DND-41 (cell line): ENCODE results near the gene ZMIZ1.

Source experiments
- ATAC-seq: fragments of 200-7000 bp; cut with Tn5 transposase; 3 replicates; pipeline ENCODE4 v1.9.1; 2021; ENCODE audit warnings: low read depth; ENCODE audit not compliant: insufficient read depth
- DNase-seq: peaks from one replicate; pipeline ENCODE4 v3.0.0-alpha.2; 2020
- H2AFZ ChIP-seq: 2 replicates; pipeline ENCODE4 v1.6.0; 2012; ENCODE audit warnings: low read depth, low read length
- H3K27ac ChIP-seq: 2 replicates; pipeline ENCODE4 v1.5.1; 2012; ENCODE audit warnings: low read length, inconsistent platforms
- H3K27me3 ChIP-seq: fragments of 200-600 bp; sonication (generic); 2 replicates; pipeline ENCODE4 v1.6.0; 2012; ENCODE audit warnings: low read length, mild to moderate bottlenecking, inconsistent platforms; ENCODE audit not compliant: insufficient read depth, poor library complexity
- H3K36me3 ChIP-seq: 2 replicates; pipeline ENCODE4 v1.5.1; 2012; ENCODE audit warnings: low read length, inconsistent platforms; ENCODE audit not compliant: insufficient read depth
- H3K4me1 ChIP-seq: 2 replicates; pipeline ENCODE4 v1.5.1; 2012; ENCODE audit warnings: mild to moderate bottlenecking, low read length; ENCODE audit not compliant: insufficient read depth
- H3K4me2 ChIP-seq: 2 replicates; pipeline ENCODE4 v1.6.0; 2012; ENCODE audit warnings: mild to moderate bottlenecking, moderate library complexity, low read length, inconsistent platforms; ENCODE audit not compliant: insufficient read depth
- H3K4me3 ChIP-seq, 2 experiments: fragments of 200-600 bp in 1 of 2; shearing (Covaris generic) in 1 of 2; 2 replicates each; pipeline ENCODE4 v1.5.1; 2012 to 2016; ENCODE audit warnings: inconsistent platforms in 2 of 2, low read length in 2 of 2, mild to moderate bottlenecking in 2 of 2, low read depth in 1 of 2, moderate library complexity in 1 of 2
- H3K79me2 ChIP-seq: 2 replicates; pipeline ENCODE4 v1.6.0; 2012; ENCODE audit warnings: low read length, inconsistent platforms; ENCODE audit not compliant: insufficient read depth
- H3K9ac ChIP-seq: 2 replicates; pipeline ENCODE4 v1.6.0; 2012; ENCODE audit warnings: low read depth, mild to moderate bottlenecking, inconsistent platforms, low read length, moderate library complexity
- H3K9me3 ChIP-seq: 2 replicates; pipeline ENCODE4 v1.5.1; 2012; ENCODE audit warnings: low read length, moderate library complexity, mild to moderate bottlenecking, inconsistent platforms; ENCODE audit not compliant: insufficient read depth, severe bottlenecking
- H4K20me1 ChIP-seq: 2 replicates; pipeline ENCODE4 v1.6.0; 2012; ENCODE audit warnings: low read length; ENCODE audit not compliant: insufficient read depth
- EZH2 ChIP-seq: IDR thresholded peaks from 3 replicates; pipeline ENCODE4 v1.6.1; 2012; ENCODE audit warnings: borderline replicate concordance, low read depth, mild to moderate bottlenecking, moderate library complexity, low read length, inconsistent platforms; ENCODE audit not compliant: severe bottlenecking
- TF ChIP-seq, protein P1 (sequence below): IDR thresholded peaks from 2 replicates; pipeline ENCODE4 v1.5.1; 2012; ENCODE audit warnings: borderline replicate concordance, low read length, moderate library complexity, mild to moderate bottlenecking; ENCODE audit not compliant: poor library complexity, severe bottlenecking; ENCODE audit errors: extremely low read depth

ZMIZ1 gene

GRCh38 chr10:79186486-79187120, 117.8 kb downstream of the ZMIZ1 start:
- H3K9ac ChIP-seq = no peak overlapping the region

DNA sequence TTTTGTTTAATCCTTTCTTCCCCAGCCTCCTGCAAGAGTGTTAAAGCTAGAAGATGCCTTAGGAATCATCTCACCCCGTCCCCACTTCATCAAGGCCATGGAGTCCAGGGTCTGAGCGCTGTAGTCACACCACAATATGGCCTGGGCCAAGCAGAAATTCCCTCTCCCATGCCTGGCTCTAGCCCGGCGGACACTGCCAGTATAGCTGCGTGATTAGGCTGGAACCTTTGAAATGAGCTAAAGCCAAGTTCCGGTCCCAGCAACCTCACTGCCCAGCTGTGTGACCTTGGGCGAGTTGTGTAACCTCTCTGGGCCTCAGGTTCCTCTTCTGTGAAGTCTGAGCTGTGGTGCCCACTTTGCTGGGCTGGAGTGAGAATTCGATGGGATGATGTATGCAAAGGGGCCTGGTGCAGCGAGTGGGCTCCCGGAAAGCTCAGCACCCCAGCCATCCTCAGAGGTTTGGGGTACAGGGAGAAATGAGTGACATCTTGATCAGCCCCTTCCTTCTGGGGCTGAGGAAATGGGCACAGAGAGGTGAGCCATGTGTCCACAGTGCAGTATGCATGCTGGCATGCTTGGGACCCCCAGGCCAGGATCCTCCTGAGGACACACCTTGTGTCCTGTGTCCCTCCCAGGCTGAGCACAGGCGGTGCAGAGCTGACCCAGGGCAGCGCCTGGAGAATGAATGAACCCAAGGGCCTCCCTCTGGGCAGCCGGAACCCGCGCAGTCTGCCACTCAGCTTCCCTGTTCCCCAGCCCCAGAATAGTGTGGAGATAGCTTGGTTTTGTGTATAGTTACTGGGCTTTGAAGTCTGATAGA, 118.6 kb downstream of the ZMIZ1 start:
- Histone ChIP-seq H3K9ac (no peak overlapping the region), H3K36me3 (peaks cover 25% of the 10 kb centered on the region), H3K27ac (no peak overlapping the region)

More at GRCh38 chr10:79186486-79187120, 117.8 kb downstream of the ZMIZ1 start:
- Histone ChIP-seq H3K79me2 (no peaks in the 10 kb centered on the region), H3K4me3 (no peak overlapping the region), H3K9me3 (no peaks in the 10 kb centered on the region), H2AFZ (no peak overlapping the region), H3K4me1 (no peaks in the 10 kb centered on the region), H3K4me2 (no peak overlapping the region), H3K27ac (no peak overlapping the region), H4K20me1 (peaks cover 51% of the 10 kb centered on the region), H3K27me3 (no peaks in the 10 kb centered on the region), H3K36me3 (peaks cover 28% of the 10 kb centered on the region)
- TF ChIP-seq EZH2 = no peak
- ATAC-seq = no peak
- DNase-seq = no peak

DNA sequence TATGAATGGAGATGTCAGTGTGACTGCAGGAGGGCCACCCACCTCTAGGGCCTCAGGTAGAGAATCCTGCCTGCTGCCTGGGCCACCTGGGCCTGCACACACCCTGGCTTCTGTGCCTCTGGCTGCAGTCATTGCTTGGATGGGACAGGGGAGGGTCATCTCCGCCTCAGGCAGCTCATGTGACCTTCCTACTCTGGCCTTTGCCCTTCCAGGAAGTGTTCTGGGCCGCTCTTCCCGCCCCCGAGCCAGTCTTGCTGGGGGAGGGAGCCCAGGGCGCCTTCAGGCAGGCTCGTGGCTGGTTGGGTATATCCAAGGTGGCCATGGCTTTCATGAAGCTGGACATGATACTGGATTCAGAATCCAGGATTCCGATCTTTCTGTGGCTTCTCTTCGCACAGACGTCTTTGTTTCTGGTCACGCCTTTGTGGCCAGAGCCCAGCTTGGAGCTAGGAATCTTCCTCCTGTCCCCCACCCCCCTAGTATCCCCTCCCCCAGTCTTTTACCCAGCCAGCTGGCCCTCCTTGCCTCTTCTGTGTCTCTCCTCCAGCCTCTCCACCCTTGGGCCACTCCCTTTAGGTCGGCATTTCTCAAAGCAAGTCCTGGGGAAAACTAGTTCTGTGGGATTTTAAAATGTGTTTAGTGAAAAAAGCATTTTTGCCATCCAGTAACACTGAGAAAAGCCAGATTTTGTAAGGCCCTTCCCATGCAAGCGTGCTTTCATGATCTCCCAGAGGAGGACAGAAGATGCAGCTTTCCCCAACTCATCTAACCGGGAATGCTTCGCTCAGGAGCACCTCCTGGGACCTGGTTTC, 119.6 kb downstream of the ZMIZ1 start:
- no peak overlapping the region for H3K9ac ChIP-seq
- TF ChIP-seq EZH2 = no peak
- TF ChIP-seq, protein P1, sequence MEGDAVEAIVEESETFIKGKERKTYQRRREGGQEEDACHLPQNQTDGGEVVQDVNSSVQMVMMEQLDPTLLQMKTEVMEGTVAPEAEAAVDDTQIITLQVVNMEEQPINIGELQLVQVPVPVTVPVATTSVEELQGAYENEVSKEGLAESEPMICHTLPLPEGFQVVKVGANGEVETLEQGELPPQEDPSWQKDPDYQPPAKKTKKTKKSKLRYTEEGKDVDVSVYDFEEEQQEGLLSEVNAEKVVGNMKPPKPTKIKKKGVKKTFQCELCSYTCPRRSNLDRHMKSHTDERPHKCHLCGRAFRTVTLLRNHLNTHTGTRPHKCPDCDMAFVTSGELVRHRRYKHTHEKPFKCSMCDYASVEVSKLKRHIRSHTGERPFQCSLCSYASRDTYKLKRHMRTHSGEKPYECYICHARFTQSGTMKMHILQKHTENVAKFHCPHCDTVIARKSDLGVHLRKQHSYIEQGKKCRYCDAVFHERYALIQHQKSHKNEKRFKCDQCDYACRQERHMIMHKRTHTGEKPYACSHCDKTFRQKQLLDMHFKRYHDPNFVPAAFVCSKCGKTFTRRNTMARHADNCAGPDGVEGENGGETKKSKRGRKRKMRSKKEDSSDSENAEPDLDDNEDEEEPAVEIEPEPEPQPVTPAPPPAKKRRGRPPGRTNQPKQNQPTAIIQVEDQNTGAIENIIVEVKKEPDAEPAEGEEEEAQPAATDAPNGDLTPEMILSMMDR = no peak
- H3K9me3 ChIP-seq = no peaks in the 10 kb centered on the region
- H3K36me3 ChIP-seq = peaks cover 18% of the 10 kb centered on the region
- no peaks in the 10 kb centered on the region for H3K79me2 ChIP-seq
- no peak overlapping the region for H3K4me3 ChIP-seq
- H3K4me2 ChIP-seq = no peak overlapping the region
- H3K27ac ChIP-seq = no peak overlapping the region
- H4K20me1 ChIP-seq = peaks cover 38% of the 10 kb centered on the region
- no peak for ATAC-seq
- no peaks in the 10 kb centered on the region for H3K27me3 ChIP-seq
- no peak for DNase-seq
- no peaks in the 10 kb centered on the region for H3K4me1 ChIP-seq
- no peak overlapping the region for H2AFZ ChIP-seq

More for the DNA sequence above, 118.6 kb downstream of the ZMIZ1 start:
- H3K4me3 ChIP-seq = no peak overlapping the region
- H3K27me3 ChIP-seq = no peaks in the 10 kb centered on the region
- no peaks in the 10 kb centered on the region for H3K4me1 ChIP-seq
- H3K4me2 ChIP-seq = no peak overlapping the region
- DNase-seq (no peak), ATAC-seq (no peak)
- H2AFZ ChIP-seq = no peak overlapping the region
- H4K20me1 ChIP-seq = peaks cover 46% of the 10 kb centered on the region
- no peak for TF ChIP-seq EZH2
- TF ChIP-seq, protein P1 = no peak
- no peaks in the 10 kb centered on the region for H3K9me3 ChIP-seq
- no peaks in the 10 kb centered on the region for H3K79me2 ChIP-seq
